Measurements from ENCODE around the gene YIF1A. TPM values are rescaled to one million over a fixed set of nuclear protein-coding genes. Genes with fewer than 3 reads are reported as not detected.
A peak's percentile ranks its signal among the peaks of the same experiment; 100 is the strongest.
"Not testable (repeated sequence)": the region's sequence is repeated elsewhere in the genome, so short reads cannot be mapped to it uniquely, and the experiment has no call there.

YIF1A gene
- total RNA-seq, 1 donor = 75.7 TPM

DNA sequence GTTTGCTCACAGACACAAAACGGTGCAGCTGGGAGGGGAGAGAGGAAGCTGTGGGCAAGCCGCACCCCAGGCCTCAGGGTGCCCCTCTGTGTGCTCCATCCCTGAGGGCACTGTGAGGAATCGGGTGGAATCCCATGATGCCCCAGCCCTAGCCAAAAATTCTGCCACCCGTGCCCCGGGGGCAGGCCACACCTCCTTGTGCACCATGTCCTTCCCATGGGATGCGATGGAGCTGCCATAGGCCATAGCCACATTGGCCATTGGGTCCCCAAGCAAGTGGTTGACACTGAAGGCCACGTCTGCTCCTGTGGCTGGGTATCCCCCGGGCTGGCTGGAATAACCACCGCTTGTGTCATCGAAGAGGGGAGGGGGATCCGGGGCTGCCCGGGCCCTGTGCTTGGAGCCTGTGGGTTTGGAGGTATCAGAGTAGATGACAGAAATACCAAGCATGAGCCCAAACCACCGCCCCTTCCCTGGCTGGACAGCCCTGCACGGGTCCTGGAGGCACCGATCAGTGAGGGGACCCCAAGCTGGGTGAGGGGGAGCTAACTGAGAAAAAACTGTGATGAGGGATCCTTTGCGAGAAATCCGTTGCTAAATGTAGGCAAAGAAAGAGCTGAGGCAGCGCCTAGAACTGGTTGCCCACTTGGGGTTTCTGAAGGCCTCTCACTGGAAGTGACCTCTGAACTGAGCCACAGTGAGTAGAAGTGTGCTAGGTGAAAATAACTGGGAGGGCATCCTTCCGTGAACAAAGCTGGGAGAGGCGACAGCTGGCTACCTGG lies 863 bp downstream of the YIF1A start:
- no peak for DNase-seq (ENCODE audit: low read depth in 2 of 3, low spot score in 2 of 3)

- DNase-seq (ENCODE audit: low read depth in 2 of 3, low spot score in 2 of 3) = no peak
Measured at GRCh38 chr11:66287211-66287888, 1.6 kb downstream of the YIF1A start.

- DNase-seq (ENCODE audit: low read depth in 2 of 3, low spot score in 2 of 3) = no peak
Measured at GRCh38 chr11:66286699-66287098, 2.2 kb downstream of the YIF1A start.

GRCh38 chr11:66285250-66285947 lies 3.5 kb downstream of the YIF1A start:
- no peak for DNase-seq (ENCODE audit: low read depth in 2 of 3, low spot score in 2 of 3)

DNA sequence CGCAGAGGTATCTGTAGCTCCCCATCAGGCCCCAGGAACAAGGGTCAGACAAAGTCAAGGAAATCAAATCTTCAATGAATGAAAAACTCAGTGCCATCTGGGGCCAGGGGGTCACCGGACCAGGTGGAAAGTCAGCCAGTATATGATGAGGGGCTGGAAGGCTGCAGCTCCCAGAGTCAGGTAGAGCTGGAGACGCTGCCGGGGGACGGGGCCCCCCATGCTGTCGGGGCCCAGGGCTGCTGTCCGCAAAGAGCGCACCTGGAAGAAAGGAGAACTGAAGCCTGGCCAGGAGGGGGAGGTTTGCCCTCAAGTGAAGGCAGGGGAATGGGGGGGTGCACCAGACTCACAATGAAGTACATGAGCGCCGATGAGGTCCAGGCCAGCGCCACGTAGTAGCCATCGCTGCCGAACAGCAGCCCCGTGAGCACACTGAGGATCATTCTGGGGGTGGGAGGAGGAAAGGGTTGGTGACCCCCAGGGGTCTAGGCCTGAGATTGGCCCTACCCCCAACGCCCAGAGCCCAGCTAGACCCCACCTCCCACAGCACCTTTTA lies 4.3 kb downstream of the YIF1A start:
- DNase-seq (ENCODE audit: low read depth in 2 of 3, low spot score in 2 of 3) = no peak

DNA sequence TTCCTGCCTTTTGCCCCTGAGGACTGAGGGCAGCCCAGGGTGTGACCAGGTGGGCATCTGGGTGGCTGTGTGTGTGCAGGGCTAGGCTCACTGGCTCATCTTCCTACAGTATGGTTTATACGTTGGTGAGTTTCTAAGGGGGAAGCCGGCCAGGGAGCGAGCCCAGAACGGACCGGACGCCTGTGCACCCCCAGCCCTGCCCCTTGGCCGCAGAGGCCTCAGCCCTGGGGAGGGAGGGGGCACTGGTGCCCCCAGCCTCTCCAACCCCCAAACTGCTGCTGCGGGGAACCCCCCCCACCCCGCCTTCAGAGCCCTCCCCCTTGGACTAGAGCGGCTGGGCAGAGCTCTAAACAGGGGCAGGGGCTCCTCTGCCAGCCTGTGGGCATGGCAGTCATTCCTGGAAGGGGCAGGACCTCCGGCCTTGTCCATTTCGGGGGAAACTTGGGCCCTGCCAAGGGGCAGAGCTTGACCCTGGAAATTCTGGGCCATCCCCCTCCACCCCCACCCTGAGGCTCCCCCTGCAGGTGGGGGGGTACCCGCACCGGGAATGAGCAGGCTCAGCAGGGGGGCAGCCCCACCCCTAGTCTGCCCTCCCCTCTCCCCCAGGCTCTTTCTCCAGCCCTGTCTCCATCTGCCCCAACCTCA lies 5.4 kb downstream of the YIF1A start:
- DNase-seq (ENCODE audit: low read depth in 2 of 3, low spot score in 2 of 3) = no peak

- DNase-seq (ENCODE audit: low read depth in 2 of 3, low spot score in 2 of 3) = peak; percentile 99 to 100 (median 99)
Measured at GRCh38 chr11:66282468-66283455, 6.2 kb downstream of the YIF1A start.

DNA sequence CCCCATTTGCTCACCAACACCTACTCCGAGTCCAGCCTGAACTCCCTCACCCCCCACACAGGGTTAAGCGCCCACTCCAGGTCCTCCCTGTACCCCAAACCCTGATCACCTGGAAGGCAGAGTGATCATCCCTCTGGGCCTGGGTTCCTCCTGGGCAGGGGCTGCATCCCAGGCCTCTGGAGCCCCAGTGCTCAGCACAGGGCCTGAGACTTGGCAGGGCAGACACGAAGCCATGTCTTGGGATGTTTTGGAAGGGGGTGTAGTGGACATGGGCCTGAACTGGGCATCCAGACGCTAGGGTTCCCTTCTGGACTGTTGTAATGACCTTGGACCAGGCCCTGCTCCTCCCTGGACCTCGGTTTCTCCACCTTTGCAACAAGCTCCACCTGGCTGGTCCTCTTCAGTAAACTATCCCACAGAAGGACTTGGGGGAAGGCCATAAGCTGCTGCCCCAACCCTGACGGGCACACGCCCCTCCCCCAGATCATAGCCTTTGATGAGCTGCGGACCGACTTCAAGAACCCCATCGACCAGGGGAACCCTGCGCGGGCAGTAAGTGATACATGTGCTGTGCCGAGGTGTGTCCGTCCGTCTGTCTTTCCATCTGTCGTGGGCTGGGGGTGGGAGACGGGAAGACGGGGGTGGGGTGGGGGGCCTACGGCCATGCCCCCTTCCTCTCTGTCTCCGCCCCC lies 7.0 kb downstream of the YIF1A start:
- DNase-seq (ENCODE audit: low read depth in 2 of 3, low spot score in 2 of 3) = no peak

DNA sequence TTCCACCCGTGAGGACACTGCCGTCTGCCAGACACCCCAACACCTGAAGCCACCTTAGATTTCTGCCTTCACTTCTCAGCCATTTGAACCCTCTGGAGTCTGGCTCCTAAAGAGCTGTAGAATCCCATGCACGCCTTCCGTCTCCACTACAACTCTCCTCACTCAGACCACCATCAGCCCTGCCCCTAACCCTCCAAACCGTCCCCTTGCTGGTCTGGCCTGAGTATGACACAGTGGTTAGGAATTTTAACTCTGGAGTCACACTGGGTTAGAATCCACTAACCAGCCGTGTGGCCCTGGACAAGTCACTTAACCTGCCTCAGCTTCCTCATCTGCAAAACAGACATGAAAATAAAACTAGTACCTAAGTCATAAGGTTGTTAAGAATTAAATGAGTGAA lies 7.9 kb downstream of the YIF1A start:
- no peak for DNase-seq (ENCODE audit: low read depth in 2 of 3, low spot score in 2 of 3)

GRCh38 chr11:66280428-66280827 lies 8.5 kb downstream of the YIF1A start:
- no peak for DNase-seq (ENCODE audit: low read depth in 2 of 3, low spot score in 2 of 3)

DNA sequence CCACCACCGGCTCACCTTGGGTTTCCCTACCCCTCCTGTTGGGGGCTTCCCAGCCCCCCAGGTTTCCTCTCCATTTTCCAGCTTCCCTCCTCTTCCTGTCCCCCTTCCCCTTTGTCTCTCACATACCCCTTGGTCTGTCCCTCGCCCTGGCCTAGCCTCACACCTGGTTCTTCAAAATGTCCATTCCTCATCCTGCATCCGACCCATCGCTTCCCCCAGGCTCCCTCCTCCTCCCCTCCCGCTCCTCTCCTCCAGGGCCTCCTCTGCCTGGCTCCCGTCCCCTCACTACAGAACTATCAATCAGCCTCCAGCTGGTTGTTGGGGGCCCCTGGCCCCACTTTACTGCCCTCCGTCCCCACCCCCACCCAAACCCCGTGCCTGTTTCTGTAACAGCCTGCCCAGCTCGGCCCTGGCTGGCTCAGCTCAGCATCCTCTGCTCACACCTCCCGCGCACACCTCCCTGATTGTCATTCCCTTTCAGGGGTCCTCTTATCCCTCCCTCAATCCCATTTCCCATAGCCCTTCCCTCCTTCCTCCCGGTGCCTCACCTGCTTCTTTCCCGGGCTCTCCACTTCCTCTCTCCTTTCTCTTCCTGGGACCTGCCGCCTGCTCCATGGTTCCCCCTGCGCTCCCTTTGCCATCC lies 9.7 kb downstream of the YIF1A start:
- no peak for DNase-seq (ENCODE audit: low read depth in 2 of 3, low spot score in 2 of 3)

GRCh38 chr11:66278363-66279091 lies 10.4 kb downstream of the YIF1A start:
- no peak for DNase-seq (ENCODE audit: low read depth in 2 of 3, low spot score in 2 of 3)

- peak in 1 of 3 donors; percentile 47 for DNase-seq (ENCODE audit: low read depth in 2 of 3, low spot score in 2 of 3)
Measured at GRCh38 chr11:66277471-66278362, 11.2 kb downstream of the YIF1A start, which contains the start of gene CNIH2. CNIH2 (plus strand) TSS chr11:66278175; CDS start chr11:66278457, 282 bp downstream.

DNA sequence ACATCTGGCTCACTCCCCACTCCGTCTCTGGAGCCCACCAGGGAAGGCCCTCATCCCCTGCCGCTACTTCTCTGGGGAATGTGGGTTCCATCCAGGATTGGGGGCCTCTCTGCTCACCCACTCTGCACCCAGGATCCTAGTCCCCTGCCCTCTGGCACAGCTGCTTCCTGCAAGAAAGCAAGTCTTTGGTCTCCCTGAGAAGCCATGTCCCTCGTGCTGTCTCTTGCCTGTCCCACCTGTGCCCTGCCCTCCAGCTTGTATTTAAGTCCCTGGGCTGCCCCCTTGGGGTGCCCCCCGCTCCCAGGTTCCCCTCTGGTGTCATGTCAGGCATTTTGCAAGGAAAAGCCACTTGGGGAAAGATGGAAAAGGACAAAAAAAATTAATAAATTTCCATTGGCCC lies 11.9 kb downstream of the YIF1A start:
- not testable (repeated sequence) for DNase-seq (ENCODE audit: low read depth in 2 of 3, low spot score in 2 of 3)

DNA sequence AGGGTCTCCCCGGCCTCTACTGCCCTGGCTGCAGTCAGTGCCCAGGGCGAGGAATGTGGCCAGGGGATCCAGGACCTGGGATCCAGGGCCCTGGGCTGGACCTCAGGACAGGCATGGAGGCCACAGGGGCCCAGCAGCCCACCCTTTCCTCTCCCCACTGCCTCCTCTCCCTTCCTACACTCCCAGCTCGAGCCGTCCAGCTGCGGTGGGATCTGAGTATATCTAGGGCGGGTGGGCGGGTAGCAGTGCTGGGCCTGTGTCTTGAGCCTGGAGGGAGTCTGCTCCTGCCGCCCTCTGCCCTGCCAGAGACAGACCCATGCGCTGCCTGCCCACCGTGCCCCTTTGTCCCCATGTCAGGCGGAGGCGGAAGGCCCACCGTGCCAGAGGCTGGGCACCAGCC lies 12.3 kb downstream of the YIF1A start:
- not testable (repeated sequence) for DNase-seq (ENCODE audit: low read depth in 2 of 3, low spot score in 2 of 3)

GRCh38 chr11:66275984-66276612 lies 12.8 kb downstream of the YIF1A start:
- no peak for DNase-seq (ENCODE audit: low read depth in 2 of 3, low spot score in 2 of 3)

Measured in hematopoietic multipotent progenitor cell (in vitro differentiated cells).